ENCODE measurements around the gene ERP27. TPM values are rescaled to one million over a fixed set of nuclear protein-coding genes. Genes with fewer than 3 reads are reported as not detected.

ERP27 gene
- total RNA-seq (2021; ENCODE audit: unreplicated experiment) (not detected), Bru-seq, nascent RNA (not detected), BruChase-seq, experiment 1, labeled RNA remaining after a 2-hour chase (percentile 12 among the genes with signal in this experiment), BruChase-seq, experiment 2, labeled RNA remaining after a 6-hour chase (percentile 14 among the genes with signal in this experiment)
- polyA plus RNA-seq (2012; ENCODE audit: insufficient read length): not detected
- long read RNA-seq: 0 reads

DNA sequence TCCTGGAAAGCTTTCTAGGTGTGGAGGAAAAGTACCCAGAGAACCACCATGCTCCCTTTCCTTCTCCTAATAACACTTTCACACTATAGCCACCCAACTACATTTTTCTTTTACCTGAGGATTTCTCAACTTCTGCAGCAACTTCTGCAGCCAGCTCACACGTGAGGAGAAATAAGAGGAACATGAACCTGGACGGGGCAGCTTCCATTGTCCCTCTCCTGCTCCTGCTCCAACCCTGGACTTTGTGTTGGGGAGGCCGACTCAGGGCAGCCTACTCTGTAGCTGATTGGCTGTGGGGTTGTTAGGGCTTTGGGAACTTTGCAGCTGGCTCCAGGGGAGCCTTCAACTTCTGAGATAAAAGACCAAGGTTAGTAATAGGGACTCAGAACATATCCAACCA lies at the start of gene ERP27:
TSS of gene ERP27 (minus strand) at position 237 of the 400 bp plus-strand sequence. CDS start at position 208, 29 bp downstream.
- POLR2A ChIA-PET: no interaction called here

DNA sequence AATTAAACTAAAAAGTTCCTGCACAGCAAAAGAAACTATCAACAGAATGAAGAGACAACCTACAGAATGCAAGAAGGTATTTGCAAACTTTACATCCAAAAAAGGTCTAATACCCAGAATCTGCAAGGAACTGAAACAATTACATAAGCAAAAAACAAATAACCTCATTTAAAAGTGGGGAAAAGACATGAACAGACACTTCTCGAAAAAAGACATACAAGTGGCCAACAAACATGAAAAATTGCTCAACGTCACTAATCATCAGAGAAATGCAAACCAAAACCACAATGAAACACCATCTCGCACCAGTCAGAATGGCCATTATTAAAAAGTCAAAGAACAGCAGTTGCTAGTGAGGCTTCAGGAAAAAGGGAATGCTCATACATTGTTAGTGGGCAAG lies 49.7 kb upstream of the ERP27 start:
- no TSS peak for BruUV-seq (replicated peaks)
- no peak overlapping the region for H3K4me3 ChIP-seq (ENCODE audit: low read depth in 2 of 2, low read length in 2 of 2)
- POLR2A ChIA-PET: interaction anchor here (0.6 kb wide), 1 partner anchor 171 kb away, joined by 7 read pairs; no protein-coding TSS in a partner anchor
- ATAC-seq: no peak
- no peaks in the 10 kb centered on the region for H3K9me3 ChIP-seq (ENCODE audit: control insufficient read depth, insufficient read depth, low read depth, low read length)
- intact Hi-C loops (cut with micrococcal nuclease; ENCODE audit: unreplicated experiment) (no loop called here), in situ Hi-C loops (cut with HindIII; ENCODE audit: low pct_unique_long_range_greater_than_20kb, low sequenced_read_pairs) (no loop called here)
- CTCF ChIA-PET: no interaction called here
- H3K4me1 ChIP-seq (ENCODE audit: control insufficient read depth, insufficient read depth, low read length): no peaks in the 10 kb centered on the region
- TF ChIP-seq TCF7L2 (IDR thresholded peaks at IDR 0.05; ENCODE audit: low read depth, low read length): no peak
- TF ChIP-seq POLR2AphosphoS5 (IDR thresholded peaks at IDR 0.05; ENCODE audit: low read depth, low read length): no peak
- no peak for TF ChIP-seq SIN3A (IDR thresholded peaks at IDR 0.05; ENCODE audit: borderline replicate concordance, insufficient read depth, low read depth, low read length)
- TF ChIP-seq, protein P1, sequence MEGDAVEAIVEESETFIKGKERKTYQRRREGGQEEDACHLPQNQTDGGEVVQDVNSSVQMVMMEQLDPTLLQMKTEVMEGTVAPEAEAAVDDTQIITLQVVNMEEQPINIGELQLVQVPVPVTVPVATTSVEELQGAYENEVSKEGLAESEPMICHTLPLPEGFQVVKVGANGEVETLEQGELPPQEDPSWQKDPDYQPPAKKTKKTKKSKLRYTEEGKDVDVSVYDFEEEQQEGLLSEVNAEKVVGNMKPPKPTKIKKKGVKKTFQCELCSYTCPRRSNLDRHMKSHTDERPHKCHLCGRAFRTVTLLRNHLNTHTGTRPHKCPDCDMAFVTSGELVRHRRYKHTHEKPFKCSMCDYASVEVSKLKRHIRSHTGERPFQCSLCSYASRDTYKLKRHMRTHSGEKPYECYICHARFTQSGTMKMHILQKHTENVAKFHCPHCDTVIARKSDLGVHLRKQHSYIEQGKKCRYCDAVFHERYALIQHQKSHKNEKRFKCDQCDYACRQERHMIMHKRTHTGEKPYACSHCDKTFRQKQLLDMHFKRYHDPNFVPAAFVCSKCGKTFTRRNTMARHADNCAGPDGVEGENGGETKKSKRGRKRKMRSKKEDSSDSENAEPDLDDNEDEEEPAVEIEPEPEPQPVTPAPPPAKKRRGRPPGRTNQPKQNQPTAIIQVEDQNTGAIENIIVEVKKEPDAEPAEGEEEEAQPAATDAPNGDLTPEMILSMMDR (IDR thresholded peaks at IDR 0.05): no peak
- H3K27me3 ChIP-seq (ENCODE audit: control insufficient read depth, insufficient read depth, low read length): no peaks in the 10 kb centered on the region
- no peak for DNase-seq (ENCODE audit: low read depth, low spot score)
- H3K36me3 ChIP-seq (ENCODE audit: control insufficient read depth, insufficient read depth, low read length): no peaks in the 10 kb centered on the region
- H3K27ac ChIP-seq (ENCODE audit: low read length): no peak overlapping the region

More for the DNA sequence above, at the start of gene ERP27:
- no peak for ATAC-seq
- no peak within 1 kb of the TSS for H3K4me3 ChIP-seq (ENCODE audit: low read depth in 2 of 2, low read length in 2 of 2)
- no peak within 1 kb of the TSS for H3K27ac ChIP-seq (ENCODE audit: low read length)
- TF ChIP-seq POLR2AphosphoS5 (IDR thresholded peaks at IDR 0.05; ENCODE audit: low read depth, low read length): no peak
- no peaks in the 10 kb centered on the region for H3K4me1 ChIP-seq (ENCODE audit: control insufficient read depth, insufficient read depth, low read length)
- H3K36me3 ChIP-seq (ENCODE audit: control insufficient read depth, insufficient read depth, low read length): no peaks in the 10 kb centered on the region
- in situ Hi-C loops (cut with HindIII; ENCODE audit: low pct_unique_long_range_greater_than_20kb, low sequenced_read_pairs) (no loop called here), intact Hi-C loops (cut with micrococcal nuclease; ENCODE audit: unreplicated experiment) (no loop called here)
- CTCF ChIA-PET: no interaction called here
- no peak for DNase-seq (ENCODE audit: low read depth, low spot score)
- H3K27me3 ChIP-seq (ENCODE audit: control insufficient read depth, insufficient read depth, low read length): no peaks in the 10 kb centered on the region
- BruUV-seq (replicated peaks): no TSS peak
- H3K9me3 ChIP-seq (ENCODE audit: control insufficient read depth, insufficient read depth, low read depth, low read length): no peaks in the 10 kb centered on the region

DNA sequence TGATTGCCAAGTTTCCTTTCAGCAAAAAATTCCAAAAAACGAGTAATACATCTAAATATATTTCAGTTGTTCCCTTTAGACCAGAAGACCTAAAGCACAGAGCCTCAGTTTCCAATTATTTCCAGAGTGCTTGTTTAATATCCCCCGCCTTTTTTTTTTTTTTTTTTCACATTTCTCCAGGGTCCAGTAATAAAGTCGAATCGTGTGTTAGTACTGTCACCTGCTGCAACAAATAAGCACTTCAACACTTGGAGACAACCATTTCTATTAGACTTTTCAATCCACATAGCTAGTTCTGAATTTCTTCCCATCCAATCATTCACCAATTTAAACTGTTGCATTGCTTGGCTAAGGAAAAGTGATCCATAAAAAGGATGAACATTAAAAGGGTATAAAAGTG lies 48.1 kb upstream of the ERP27 start:
- CTCF ChIA-PET: no interaction called here
- no peaks in the 10 kb centered on the region for H3K27me3 ChIP-seq (ENCODE audit: control insufficient read depth, insufficient read depth, low read length)
- no TSS peak for BruUV-seq (replicated peaks)
- in situ Hi-C loops (cut with HindIII; ENCODE audit: low pct_unique_long_range_greater_than_20kb, low sequenced_read_pairs): no loop called here
- H3K4me1 ChIP-seq (ENCODE audit: control insufficient read depth, insufficient read depth, low read length): no peaks in the 10 kb centered on the region
- H3K27ac ChIP-seq (ENCODE audit: low read length): no peak overlapping the region
- H3K9me3 ChIP-seq (ENCODE audit: control insufficient read depth, insufficient read depth, low read depth, low read length): no peaks in the 10 kb centered on the region
- DNase-seq (ENCODE audit: low read depth, low spot score): no peak
- ATAC-seq: no peak
- POLR2A ChIA-PET: no interaction called here
- H3K4me3 ChIP-seq (ENCODE audit: low read depth in 2 of 2, low read length in 2 of 2): no peak overlapping the region
- intact Hi-C loops (cut with micrococcal nuclease; ENCODE audit: unreplicated experiment): no loop called here
- H3K36me3 ChIP-seq (ENCODE audit: control insufficient read depth, insufficient read depth, low read length): no peaks in the 10 kb centered on the region
- TF ChIP-seq, protein P2, sequence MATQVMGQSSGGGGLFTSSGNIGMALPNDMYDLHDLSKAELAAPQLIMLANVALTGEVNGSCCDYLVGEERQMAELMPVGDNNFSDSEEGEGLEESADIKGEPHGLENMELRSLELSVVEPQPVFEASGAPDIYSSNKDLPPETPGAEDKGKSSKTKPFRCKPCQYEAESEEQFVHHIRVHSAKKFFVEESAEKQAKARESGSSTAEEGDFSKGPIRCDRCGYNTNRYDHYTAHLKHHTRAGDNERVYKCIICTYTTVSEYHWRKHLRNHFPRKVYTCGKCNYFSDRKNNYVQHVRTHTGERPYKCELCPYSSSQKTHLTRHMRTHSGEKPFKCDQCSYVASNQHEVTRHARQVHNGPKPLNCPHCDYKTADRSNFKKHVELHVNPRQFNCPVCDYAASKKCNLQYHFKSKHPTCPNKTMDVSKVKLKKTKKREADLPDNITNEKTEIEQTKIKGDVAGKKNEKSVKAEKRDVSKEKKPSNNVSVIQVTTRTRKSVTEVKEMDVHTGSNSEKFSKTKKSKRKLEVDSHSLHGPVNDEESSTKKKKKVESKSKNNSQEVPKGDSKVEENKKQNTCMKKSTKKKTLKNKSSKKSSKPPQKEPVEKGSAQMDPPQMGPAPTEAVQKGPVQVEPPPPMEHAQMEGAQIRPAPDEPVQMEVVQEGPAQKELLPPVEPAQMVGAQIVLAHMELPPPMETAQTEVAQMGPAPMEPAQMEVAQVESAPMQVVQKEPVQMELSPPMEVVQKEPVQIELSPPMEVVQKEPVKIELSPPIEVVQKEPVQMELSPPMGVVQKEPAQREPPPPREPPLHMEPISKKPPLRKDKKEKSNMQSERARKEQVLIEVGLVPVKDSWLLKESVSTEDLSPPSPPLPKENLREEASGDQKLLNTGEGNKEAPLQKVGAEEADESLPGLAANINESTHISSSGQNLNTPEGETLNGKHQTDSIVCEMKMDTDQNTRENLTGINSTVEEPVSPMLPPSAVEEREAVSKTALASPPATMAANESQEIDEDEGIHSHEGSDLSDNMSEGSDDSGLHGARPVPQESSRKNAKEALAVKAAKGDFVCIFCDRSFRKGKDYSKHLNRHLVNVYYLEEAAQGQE (IDR thresholded peaks at IDR 0.05; ENCODE audit: insufficient read depth in 1 of 2, low read depth in 2 of 2, low read length in 1 of 2): no peak
- TF ChIP-seq POLR2AphosphoS5 (IDR thresholded peaks at IDR 0.05; ENCODE audit: low read depth, low read length) (no peak), SIN3A (IDR thresholded peaks at IDR 0.05; ENCODE audit: borderline replicate concordance, insufficient read depth, low read depth, low read length) (no peak), TCF7L2 (IDR thresholded peaks at IDR 0.05; ENCODE audit: low read depth, low read length) (no peak)
- TF ChIP-seq, protein P1 (IDR thresholded peaks at IDR 0.05): no peak
